ENCODE results near the gene TBXA2R. TPM values are rescaled to one million over a fixed set of nuclear protein-coding genes. Genes with fewer than 3 reads are reported as not detected.

TBXA2R gene
- total RNA-seq, 1 experiment from 2014 or later = not detected

DNA sequence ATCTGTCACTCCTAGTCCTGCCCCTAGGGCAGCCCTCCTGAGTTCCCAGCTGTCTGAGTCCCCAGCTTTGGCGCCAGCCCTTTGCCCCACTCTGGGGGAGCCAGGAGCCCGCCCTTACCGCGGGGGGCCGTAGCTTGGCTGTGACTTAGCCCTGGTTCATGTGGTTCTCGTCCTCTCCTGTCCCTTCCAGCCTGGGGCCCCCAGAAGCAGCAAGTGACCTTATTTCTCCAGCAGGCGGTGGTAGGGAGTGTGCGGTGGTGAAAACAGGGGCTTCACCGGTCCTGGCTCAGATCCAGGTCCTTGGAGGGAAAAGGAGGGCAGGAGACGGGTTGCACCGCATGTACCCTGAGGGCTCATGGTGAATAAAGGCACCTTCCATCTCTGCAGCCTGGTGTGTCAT, 13.5 kb downstream of the TBXA2R start:
- DNase-seq (ENCODE audit: unreplicated experiment) = no peak
- Mint-ChIP-seq H3K4me1 (ENCODE audit: insufficient read depth, unreplicated experiment) (no peaks in the 10 kb centered on the region), H3K9me3 (ENCODE audit: unreplicated experiment) (no peaks in the 10 kb centered on the region), H3K4me3 (ENCODE audit: unreplicated experiment) (no peak overlapping the region), H3K27ac (ENCODE audit: low read depth, unreplicated experiment) (no peak overlapping the region), H3K36me3 (ENCODE audit: insufficient read depth, unreplicated experiment) (no peaks in the 10 kb centered on the region), H3K27me3 (ENCODE audit: insufficient read depth, unreplicated experiment) (no peaks in the 10 kb centered on the region)
- ChIA-PET CTCF (interaction anchor here (0.6 kb wide), 1 partner anchor 26 kb away, joined by 3 read pairs; no protein-coding TSS in a partner anchor), POLR2A (no interaction called here)
- intact Hi-C loops (cut with micrococcal nuclease) = no loop called here
- no TSS peak for BruUV-seq (replicated peaks)
- TF ChIP-seq CTCF (IDR thresholded peaks at IDR 0.05; ENCODE audit: unreplicated experiment) = no peak

GRCh38 chr19:3591876-3592613, 14.6 kb downstream of the TBXA2R start:
- Mint-ChIP-seq H3K27ac (ENCODE audit: low read depth, unreplicated experiment) (no peak overlapping the region), H3K36me3 (ENCODE audit: insufficient read depth, unreplicated experiment) (no peaks in the 10 kb centered on the region), H3K27me3 (ENCODE audit: insufficient read depth, unreplicated experiment) (no peaks in the 10 kb centered on the region), H3K9me3 (ENCODE audit: unreplicated experiment) (no peaks in the 10 kb centered on the region), H3K4me3 (ENCODE audit: unreplicated experiment) (no peak overlapping the region), H3K4me1 (ENCODE audit: insufficient read depth, unreplicated experiment) (no peaks in the 10 kb centered on the region)
- intact Hi-C loops (cut with micrococcal nuclease) = no loop called here
- no peak for DNase-seq (ENCODE audit: unreplicated experiment)
- ChIA-PET CTCF (interaction anchor here (0.6 to 1.0 kb wide), 3 partner anchors 10 to 396 kb away, joined by 3 to 4 read pairs (median 3); no protein-coding TSS in a partner anchor), POLR2A (interaction anchor here (0.5 to 2.4 kb wide), 6 partner anchors 12 to 393 kb away, joined by 3 to 12 read pairs (median 3); partner anchors contain the start of genes DAPK3, EEF2 and HMG20B)
- TF ChIP-seq CTCF (IDR thresholded peaks at IDR 0.05; ENCODE audit: unreplicated experiment) = no peak
- BruUV-seq (replicated peaks) = no TSS peak

- DNase-seq (ENCODE audit: unreplicated experiment) = no peak
- Mint-ChIP-seq H3K36me3 (ENCODE audit: insufficient read depth, unreplicated experiment) (no peaks in the 10 kb centered on the region), H3K27me3 (ENCODE audit: insufficient read depth, unreplicated experiment) (no peaks in the 10 kb centered on the region), H3K4me3 (ENCODE audit: unreplicated experiment) (no peak overlapping the region), H3K27ac (ENCODE audit: low read depth, unreplicated experiment) (no peak overlapping the region), H3K4me1 (ENCODE audit: insufficient read depth, unreplicated experiment) (no peaks in the 10 kb centered on the region), H3K9me3 (ENCODE audit: unreplicated experiment) (no peaks in the 10 kb centered on the region)
- ChIA-PET CTCF (interaction anchor here (1.0 kb wide), 1 partner anchor 9 kb away, joined by 4 read pairs; no protein-coding TSS in a partner anchor), POLR2A (interaction anchor here (0.5 to 2.4 kb wide), 7 partner anchors 9 to 394 kb away, joined by 3 to 12 read pairs (median 3); partner anchors contain the start of genes EEF2 and HMG20B)
- no TSS peak for BruUV-seq (replicated peaks)
- intact Hi-C loops (cut with micrococcal nuclease) = no loop called here
- TF ChIP-seq CTCF (IDR thresholded peaks at IDR 0.05; ENCODE audit: unreplicated experiment) = no peak
Observed at GRCh38 chr19:3590991-3591659, 15.6 kb downstream of the TBXA2R start.

GRCh38 chr19:3589949-3590348, 16.7 kb downstream of the TBXA2R start:
- Mint-ChIP-seq H3K9me3 (ENCODE audit: unreplicated experiment) (no peaks in the 10 kb centered on the region), H3K27me3 (ENCODE audit: insufficient read depth, unreplicated experiment) (no peaks in the 10 kb centered on the region), H3K4me1 (ENCODE audit: insufficient read depth, unreplicated experiment) (no peaks in the 10 kb centered on the region), H3K27ac (ENCODE audit: low read depth, unreplicated experiment) (no peak overlapping the region), H3K36me3 (ENCODE audit: insufficient read depth, unreplicated experiment) (no peaks in the 10 kb centered on the region), H3K4me3 (ENCODE audit: unreplicated experiment) (no peak overlapping the region)
- TF ChIP-seq CTCF (IDR thresholded peaks at IDR 0.05; ENCODE audit: unreplicated experiment) = no peak
- intact Hi-C loops (cut with micrococcal nuclease) = no loop called here
- CTCF ChIA-PET = interaction anchor here (0.7 kb wide), 1 partner anchor 656 kb away, joined by 4 read pairs; no protein-coding TSS in a partner anchor
- no TSS peak for BruUV-seq (replicated peaks)
- DNase-seq (ENCODE audit: unreplicated experiment) = no peak
- POLR2A ChIA-PET = no interaction called here
